CD4-positive, alpha-beta memory T cell (primary cell): ENCODE data around the gene MBNL3. TPM values are rescaled to one million over a fixed set of nuclear protein-coding genes. Genes with fewer than 3 reads are reported as not detected.

ENCODE experiments used
- CTCF ChIA-PET: fragments of 350-600 bp; sonication (Branson Sonifier 250); formaldehyde crosslinking; loops from one replicate; lab custom pipeline; 2021; ENCODE audit warnings: inconsistent platforms; ENCODE audit not compliant: partially characterized antibody; lab: Charles Lee
- POLR2A ChIA-PET: fragments of 350-600 bp; sonication (Branson Sonifier 250); formaldehyde crosslinking; loops from one replicate; lab custom pipeline; 2021; ENCODE audit not compliant: partially characterized antibody; lab: Charles Lee
- DNase-seq, 5 donors: peaks; one replicate each; pipeline versions ENCODE4 v3.0.0 to v3.0.0-alpha.2; 2020 to 2022; ENCODE audit warnings: mixed read lengths in 1 of 5
- H3K27ac ChIP-seq: one replicate; pipeline ENCODE4 v1.7.0; 2013; ENCODE audit warnings: low read depth, low read length
- H3K27me3 ChIP-seq: 2 replicates; pipeline ENCODE4 v1.7.0; 2013; ENCODE audit warnings: mild to moderate bottlenecking, low read length, moderate library complexity; ENCODE audit not compliant: insufficient read depth
- H3K36me3 ChIP-seq: 2 replicates; pipeline ENCODE4 v1.7.0; 2013; ENCODE audit warnings: mild to moderate bottlenecking, low read length, moderate library complexity; ENCODE audit not compliant: insufficient read depth
- H3K4me1 ChIP-seq: 2 replicates; pipeline ENCODE4 v1.7.0; 2013; ENCODE audit warnings: mild to moderate bottlenecking, low read length, moderate library complexity; ENCODE audit not compliant: insufficient read depth
- H3K4me3 ChIP-seq, 2 donors: one replicate each; pipeline ENCODE4 v1.7.0; 2013; ENCODE audit warnings: low read length in 2 of 2, mild to moderate bottlenecking in 1 of 2
- H3K9me3 ChIP-seq, 2 donors: one replicate each; pipeline ENCODE4 v1.7.0; 2013; ENCODE audit warnings: low read length in 2 of 2, control low read depth in 1 of 2; ENCODE audit not compliant: control insufficient read depth in 1 of 2
- H3K27ac Mint-ChIP-seq, 7 donors: one replicate each; pipeline ENCODE4 v1.8.0; 2020 to 2021; ENCODE audit warnings: mixed read lengths in 7 of 7, mild to moderate bottlenecking in 6 of 7, inconsistent platforms in 3 of 7, moderate library complexity in 3 of 7
- H3K27me3 Mint-ChIP-seq, 2 donors: one replicate each; pipeline ENCODE4 v1.8.0; 2020 to 2021; ENCODE audit warnings: mixed read lengths in 2 of 2
- H3K36me3 Mint-ChIP-seq, 2 donors: one replicate each; pipeline ENCODE4 v1.8.0; 2020 to 2021; ENCODE audit warnings: mixed read lengths in 2 of 2, inconsistent platforms in 1 of 2, mild to moderate bottlenecking in 1 of 2
- H3K4me1 Mint-ChIP-seq, 4 donors: one replicate each; pipeline ENCODE4 v1.8.0; 2020 to 2021; ENCODE audit warnings: mixed read lengths in 4 of 4, mild to moderate bottlenecking in 1 of 4
- H3K4me3 Mint-ChIP-seq, 8 donors: one replicate each; pipeline ENCODE4 v1.8.0; 2020 to 2021; ENCODE audit warnings: mixed read lengths in 8 of 8, mild to moderate bottlenecking in 7 of 8, moderate library complexity in 6 of 8, inconsistent platforms in 3 of 8
- H3K9me3 Mint-ChIP-seq, 8 donors: one replicate each; pipeline ENCODE4 v1.8.0; 2020 to 2021; ENCODE audit warnings: mixed read lengths in 8 of 8, mild to moderate bottlenecking in 5 of 8, inconsistent platforms in 3 of 8, moderate library complexity in 1 of 8
- intact Hi-C: fragments of 100-400 bp; cut with micrococcal nuclease; formaldehyde crosslinking; loops from one replicate; pipeline ENCODE4 v1.15.1; 2023
- polyA plus RNA-seq, 2 donors: library from polyadenylated mRNA; unstranded; fragments of 300-500 nt; fragmentation: Illumina TruSeq; gene quantifications; one replicate each; pipeline ENCODE4 v1.2.3, GENCODE V29; 2021
- total RNA-seq, 2 experiments: library from RNA; stranded (reverse); gene quantifications; one replicate each; pipeline ENCODE4 v1.2.3, GENCODE V29; 2021

Gene MBNL3
- total and polyA plus RNA-seq, 4 experiments from 2014 or later = 32.2 to 40.1 (median 38.1) TPM

- H3K9me3 Mint-ChIP-seq = no peaks in the 10 kb centered on the region
- no peaks in the 10 kb centered on the region for H3K27me3 Mint-ChIP-seq
- no peak overlapping the region for H3K27ac Mint-ChIP-seq
- peaks cover 0 to 4% (median 2%) of the 10 kb centered on the region in 4 donors for H3K4me1 Mint-ChIP-seq
- Histone ChIP-seq H3K4me1 (no peaks in the 10 kb centered on the region), H3K9me3 (no peaks in the 10 kb centered on the region), H3K36me3 (no peaks in the 10 kb centered on the region), H3K27ac (no peak overlapping the region), H3K4me3 (no peak overlapping the region), H3K27me3 (no peaks in the 10 kb centered on the region)
- peaks cover 0 to 6% of the 10 kb centered on the region in 2 donors for H3K36me3 Mint-ChIP-seq
- ChIA-PET CTCF (no interaction called here), POLR2A (no interaction called here)
- no peak overlapping the region for H3K4me3 Mint-ChIP-seq
- no peak for DNase-seq
- intact Hi-C loops = loop anchor here (10.0 kb wide), 1 partner anchor 75 kb away; the partner anchor contains the start of gene MBNL3
Observed at GRCh38 chrX:132409780-132410556, 78.9 kb downstream of the MBNL3 start.

DNA sequence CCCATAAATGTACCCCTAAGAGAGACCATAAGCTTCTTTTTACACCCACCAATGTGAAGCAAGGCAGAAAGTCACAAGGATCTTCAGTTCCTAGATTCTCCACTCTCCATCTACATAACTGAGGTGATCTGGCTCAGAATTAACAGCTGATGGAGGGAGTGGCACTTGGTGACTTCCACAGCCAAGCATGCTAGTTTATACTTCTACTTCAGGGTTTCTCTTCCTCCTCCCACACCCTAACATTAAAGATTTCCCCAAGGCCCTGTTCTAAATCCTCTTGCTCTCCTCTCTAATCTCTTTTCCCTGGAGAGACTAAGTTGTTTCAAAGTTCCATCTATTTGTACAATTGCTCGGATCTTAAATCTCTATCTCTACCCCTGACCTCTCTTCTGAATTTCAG, 81.1 kb downstream of the MBNL3 start:
- Mint-ChIP-seq H3K27ac (peak overlapping the region in 1 of 7 donors; percentile 83), H3K9me3 (no peaks in the 10 kb centered on the region), H3K36me3 (peaks cover 0 to 16% of the 10 kb centered on the region in 2 donors), H3K27me3 (no peaks in the 10 kb centered on the region), H3K4me3 (no peak overlapping the region), H3K4me1 (peaks cover 0 to 4% (median under 1%) of the 10 kb centered on the region in 4 donors)
- ChIA-PET CTCF (interaction anchor here (1.1 kb wide), 1 partner anchor 207 kb away, joined by 3 read pairs; no protein-coding TSS in a partner anchor), POLR2A (no interaction called here)
- no peak for DNase-seq
- no peaks in the 10 kb centered on the region for H3K4me1 ChIP-seq
- no peak overlapping the region for H3K4me3 ChIP-seq
- H3K27me3 ChIP-seq = no peaks in the 10 kb centered on the region
- intact Hi-C loops = loop anchor here (10.0 kb wide), 1 partner anchor 77 kb away; the partner anchor contains the start of gene MBNL3
- no peaks in the 10 kb centered on the region for H3K36me3 ChIP-seq
- no peaks in the 10 kb centered on the region for H3K9me3 ChIP-seq
- no peak overlapping the region for H3K27ac ChIP-seq

- Mint-ChIP-seq H3K27ac (no peak overlapping the region), H3K27me3 (no peaks in the 10 kb centered on the region), H3K36me3 (peaks cover 0 to 16% of the 10 kb centered on the region in 2 donors), H3K4me1 (peaks cover 0 to 4% (median under 1%) of the 10 kb centered on the region in 4 donors), H3K4me3 (no peak overlapping the region), H3K9me3 (no peaks in the 10 kb centered on the region)
- H3K4me1 ChIP-seq = no peaks in the 10 kb centered on the region
- H3K27me3 ChIP-seq = no peaks in the 10 kb centered on the region
- no peak overlapping the region for H3K27ac ChIP-seq
- H3K9me3 ChIP-seq = no peaks in the 10 kb centered on the region
- ChIA-PET POLR2A (no interaction called here), CTCF (no interaction called here)
- intact Hi-C loops = loop anchor here (10.0 kb wide), 1 partner anchor 79 kb away; the partner anchor contains the start of gene MBNL3
- H3K4me3 ChIP-seq = no peak overlapping the region
- no peak for DNase-seq
- no peaks in the 10 kb centered on the region for H3K36me3 ChIP-seq
Observed at GRCh38 chrX:132406106-132406505, 82.7 kb downstream of the MBNL3 start.

DNA sequence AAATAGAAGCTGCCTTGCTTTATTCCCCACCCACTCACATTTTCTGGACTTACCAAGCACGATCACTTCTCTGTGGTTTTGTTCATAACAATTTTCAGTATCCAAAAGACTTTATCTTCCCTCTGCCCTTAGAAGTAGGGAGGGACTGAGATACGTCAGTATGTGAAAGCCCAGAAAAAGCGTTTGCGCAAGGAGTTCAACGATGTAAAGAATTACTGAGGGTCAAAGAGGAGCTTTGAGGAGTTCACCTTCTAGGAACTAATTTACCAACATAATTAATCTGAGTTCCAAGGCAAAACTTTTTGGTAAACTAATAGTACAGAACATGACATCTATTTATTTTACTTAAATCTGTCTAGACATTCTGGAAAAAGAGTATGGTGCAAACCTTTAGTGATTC, 84.6 kb downstream of the MBNL3 start:
- intact Hi-C loops = loop anchor here (10.0 kb wide), 1 partner anchor 81 kb away; the partner anchor contains the start of gene MBNL3
- no peaks in the 10 kb centered on the region for H3K9me3 ChIP-seq
- H3K27me3 Mint-ChIP-seq = no peaks in the 10 kb centered on the region
- CTCF ChIA-PET = no interaction called here
- H3K36me3 Mint-ChIP-seq = peaks cover 0 to 16% of the 10 kb centered on the region in 2 donors
- no peak for DNase-seq
- POLR2A ChIA-PET = interaction anchor here (1.3 kb wide), 1 partner anchor 187 kb away, joined by 3 read pairs; no protein-coding TSS in a partner anchor
- H3K4me1 ChIP-seq = no peaks in the 10 kb centered on the region
- no peak overlapping the region for H3K27ac Mint-ChIP-seq
- H3K9me3 Mint-ChIP-seq = no peaks in the 10 kb centered on the region
- no peak overlapping the region for H3K27ac ChIP-seq
- no peak overlapping the region for H3K4me3 Mint-ChIP-seq
- no peaks in the 10 kb centered on the region for H3K36me3 ChIP-seq
- no peaks in the 10 kb centered on the region for H3K27me3 ChIP-seq
- H3K4me1 Mint-ChIP-seq = peaks cover 0 to under 1% (median 0%) of the 10 kb centered on the region in 4 donors
- no peak overlapping the region for H3K4me3 ChIP-seq

DNA sequence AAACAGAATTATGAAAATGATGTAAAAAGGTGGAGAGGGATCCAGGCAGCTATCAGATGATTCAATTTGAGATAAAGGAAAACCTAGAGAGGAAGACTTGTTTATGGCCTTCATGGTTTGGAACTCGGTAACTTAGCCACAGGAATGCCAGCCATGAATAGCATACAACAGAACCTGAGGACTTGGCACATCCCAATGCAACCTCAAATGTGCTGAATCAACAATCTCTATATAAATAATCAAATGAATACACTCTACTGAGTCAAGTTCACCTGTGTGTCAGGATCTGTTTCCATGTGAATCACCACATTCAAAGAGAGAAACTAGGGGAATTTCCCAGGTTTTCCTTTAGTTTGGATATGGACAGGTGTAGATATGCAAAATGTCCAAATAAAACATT, 86.9 kb downstream of the MBNL3 start:
- no peak overlapping the region for H3K27ac ChIP-seq
- no peak overlapping the region for H3K4me3 ChIP-seq
- Mint-ChIP-seq H3K4me3 (no peak overlapping the region), H3K27ac (no peak overlapping the region), H3K36me3 (peaks cover 0 to 19% of the 10 kb centered on the region in 2 donors), H3K4me1 (peaks cover 0 to 5% (median 1%) of the 10 kb centered on the region in 4 donors), H3K9me3 (no peaks in the 10 kb centered on the region), H3K27me3 (no peaks in the 10 kb centered on the region)
- CTCF ChIA-PET = no interaction called here
- intact Hi-C loops = loop anchor here (10.0 kb wide), 1 partner anchor 83 kb away; the partner anchor contains the start of gene MBNL3
- H3K4me1 ChIP-seq = no peaks in the 10 kb centered on the region
- POLR2A ChIA-PET = no interaction called here
- H3K9me3 ChIP-seq = no peaks in the 10 kb centered on the region
- DNase-seq = no peak
- no peaks in the 10 kb centered on the region for H3K36me3 ChIP-seq
- H3K27me3 ChIP-seq = no peaks in the 10 kb centered on the region

- no peaks in the 10 kb centered on the region for H3K9me3 Mint-ChIP-seq
Observed at GRCh38 chrX:132400706-132401105, 88.1 kb downstream of the MBNL3 start.

DNA sequence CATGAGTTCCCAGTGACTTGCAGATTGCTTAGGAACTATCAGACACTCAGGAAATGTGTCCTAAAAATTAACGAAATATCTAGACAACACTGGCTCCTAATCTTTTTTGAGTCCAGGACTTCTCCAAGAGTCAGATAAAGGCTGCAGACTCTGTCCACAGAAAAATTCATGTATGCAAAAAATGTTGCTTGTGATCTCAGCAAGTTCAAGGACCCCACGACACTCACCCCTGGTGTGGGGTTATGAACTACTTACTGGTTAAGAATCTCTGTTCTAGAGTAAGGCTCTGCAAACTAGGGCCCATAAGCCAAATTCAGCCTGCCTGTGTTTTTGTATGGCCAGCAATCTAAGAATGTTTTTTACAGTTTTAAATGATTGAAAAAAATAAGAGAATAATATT, 93.2 kb downstream of the MBNL3 start:
- Histone ChIP-seq H3K4me3 (no peak overlapping the region), H3K9me3 (no peaks in the 10 kb centered on the region), H3K27me3 (no peaks in the 10 kb centered on the region), H3K4me1 (no peaks in the 10 kb centered on the region), H3K36me3 (no peaks in the 10 kb centered on the region), H3K27ac (no peak overlapping the region)
- DNase-seq = no peak
- no peaks in the 10 kb centered on the region for H3K27me3 Mint-ChIP-seq
- no peaks in the 10 kb centered on the region for H3K9me3 Mint-ChIP-seq
- CTCF ChIA-PET = no interaction called here
- H3K4me3 Mint-ChIP-seq = no peak overlapping the region
- peaks cover 0 to 5% (median 1%) of the 10 kb centered on the region in 4 donors for H3K4me1 Mint-ChIP-seq
- no peak overlapping the region for H3K27ac Mint-ChIP-seq
- POLR2A ChIA-PET = no interaction called here
- peaks cover 0 to 9% of the 10 kb centered on the region in 2 donors for H3K36me3 Mint-ChIP-seq
- intact Hi-C loops = no loop called here

More at GRCh38 chrX:132400706-132401105, 88.1 kb downstream of the MBNL3 start:
- DNase-seq = no peak
- Histone ChIP-seq H3K36me3 (no peaks in the 10 kb centered on the region), H3K27me3 (no peaks in the 10 kb centered on the region), H3K27ac (no peak overlapping the region), H3K4me1 (no peaks in the 10 kb centered on the region), H3K9me3 (no peaks in the 10 kb centered on the region), H3K4me3 (no peak overlapping the region)
- Mint-ChIP-seq H3K4me3 (no peak overlapping the region), H3K27ac (no peak overlapping the region), H3K27me3 (no peaks in the 10 kb centered on the region), H3K36me3 (peaks cover 0 to 14% of the 10 kb centered on the region in 2 donors), H3K4me1 (peaks cover 0 to 5% (median 1%) of the 10 kb centered on the region in 4 donors)
- POLR2A ChIA-PET = no interaction called here
- intact Hi-C loops = loop anchor here (10.0 kb wide), 1 partner anchor 84 kb away; the partner anchor contains the start of gene MBNL3
- CTCF ChIA-PET = no interaction called here
